ENCODE measurements around the gene SDF2.
"Not testable (repeated sequence)": the region's sequence is repeated elsewhere in the genome, so short reads cannot be mapped to it uniquely, and the experiment has no call there.

SDF2 gene

GRCh38 chr17:28624148-28624547 lies 37.6 kb downstream of the SDF2 start:
- DNase-seq: no peak

DNA sequence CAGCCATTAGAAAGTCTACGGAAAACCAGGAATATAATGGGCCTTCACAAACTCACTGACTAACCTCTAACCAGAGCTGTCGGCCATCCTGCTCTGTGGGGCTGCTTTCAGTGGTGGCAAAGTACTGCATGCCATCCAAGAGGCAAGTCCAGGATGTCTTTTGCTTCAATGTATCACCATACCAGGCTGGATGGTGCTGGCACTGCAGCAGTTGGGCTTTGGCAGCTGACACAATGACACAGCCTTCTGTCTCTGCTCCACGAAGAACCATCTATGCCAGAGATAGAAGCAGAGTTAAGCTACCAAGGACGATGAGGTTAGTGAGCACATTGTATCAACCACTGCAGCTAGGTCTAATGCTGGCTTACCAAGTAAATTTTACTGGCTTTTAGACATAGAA lies 38.0 kb downstream of the SDF2 start:
- no peak for DNase-seq

DNA sequence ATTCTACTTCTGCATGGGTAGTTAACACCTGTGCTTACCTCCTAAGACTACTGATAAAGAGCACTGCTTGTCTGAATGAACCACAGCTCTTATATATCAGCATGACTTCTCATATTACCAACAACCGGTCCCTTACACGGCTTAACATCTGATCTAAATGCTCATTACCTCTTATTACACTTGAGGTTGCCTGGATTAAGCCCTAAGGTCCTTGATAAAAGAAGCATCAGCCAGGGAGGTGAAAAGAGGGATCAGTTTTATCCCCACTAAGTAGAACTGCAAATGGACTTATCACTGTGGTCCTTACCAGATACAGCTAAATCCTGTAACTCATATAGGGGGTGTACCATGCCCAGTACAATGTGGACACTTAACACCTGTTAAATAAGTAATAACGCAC lies 39.5 kb downstream of the SDF2 start:
- DNase-seq: no peak

DNA sequence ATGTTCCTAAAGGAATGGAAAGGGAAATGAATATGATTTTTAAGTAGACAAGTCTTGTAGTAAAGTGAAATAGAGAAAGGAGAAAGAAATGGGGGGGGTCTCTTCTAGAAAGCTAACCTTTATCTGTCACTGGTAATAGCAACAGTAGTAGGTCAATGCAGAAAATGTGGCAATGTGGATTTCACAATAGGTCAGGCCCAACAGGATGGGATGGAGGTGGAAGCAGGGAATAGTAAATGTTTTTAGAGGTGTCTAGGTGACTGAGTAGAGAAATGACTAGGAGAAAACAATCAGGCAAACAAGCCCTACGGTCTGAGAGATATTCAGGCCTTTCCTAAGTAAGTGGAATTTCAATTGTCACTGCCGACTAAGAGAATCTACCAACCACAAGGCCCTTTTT lies 41.7 kb downstream of the SDF2 start:
- DNase-seq: no peak

- DNase-seq: no peak
These were observed 43.2 kb downstream of the SDF2 start for GRCh38 chr17:28618464-28618863.

- no peak for DNase-seq
These were observed 45.4 kb downstream of the SDF2 start for GRCh38 chr17:28616281-28616680.

GRCh38 chr17:28615260-28615940 lies 46.3 kb downstream of the SDF2 start:
- DNase-seq: no peak

GRCh38 chr17:28613931-28614381 lies 47.8 kb downstream of the SDF2 start, which contains the start of gene RSKR:
TSS of gene RSKR (minus strand) at chr17:28614185. CDS start at chr17:28614161, 24 bp downstream.
- DNase-seq: no peak

GRCh38 chr17:28612936-28613872 lies 48.5 kb downstream of the SDF2 start:
- DNase-seq: no peak

DNA sequence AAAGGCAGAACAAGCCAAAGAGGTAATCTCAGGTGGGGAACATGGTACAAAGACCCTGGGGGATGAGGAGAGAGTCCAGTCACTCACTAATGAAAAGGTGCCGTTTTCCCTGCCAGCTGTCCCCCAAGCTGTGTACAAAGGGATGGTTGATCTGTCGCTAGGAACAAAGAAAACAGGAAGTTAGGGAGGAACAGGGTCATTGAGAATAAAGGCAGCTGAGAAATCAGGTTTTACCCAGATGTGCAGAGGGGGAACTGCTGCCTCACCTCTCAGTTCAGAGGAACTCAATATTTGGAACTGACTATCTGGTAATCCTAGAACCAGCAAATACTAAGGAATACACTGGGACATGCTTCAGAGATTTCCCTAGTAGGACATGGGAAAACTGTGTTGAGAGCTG lies 49.2 kb downstream of the SDF2 start:
- no peak for DNase-seq

DNA sequence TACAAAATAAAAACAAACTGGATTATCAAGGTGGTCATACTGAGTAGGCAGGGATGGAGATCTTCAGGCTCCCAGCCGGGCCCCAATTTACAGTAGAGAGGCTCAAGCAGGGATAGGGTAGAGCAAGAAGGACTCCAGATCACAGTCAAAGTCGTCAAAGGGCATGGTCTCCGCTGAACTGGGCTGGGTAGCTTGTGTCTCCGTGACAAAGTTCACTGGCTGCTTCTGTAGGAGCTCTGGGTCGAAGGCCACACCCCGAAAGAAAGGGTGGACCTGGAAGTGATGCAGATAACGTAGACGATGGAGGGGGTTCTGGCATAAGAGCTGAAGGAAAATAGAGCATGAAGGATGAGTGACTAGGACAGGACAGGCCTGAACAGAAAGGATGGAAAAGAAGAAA lies 51.3 kb downstream of the SDF2 start:
- DNase-seq: no peak

- DNase-seq: not testable (repeated sequence)
These were observed 57.7 kb downstream of the SDF2 start for GRCh38 chr17:28604031-28604430.

GRCh38 chr17:28599311-28600184 lies 62.2 kb downstream of the SDF2 start:
- peak; percentile 77 for DNase-seq

DNA sequence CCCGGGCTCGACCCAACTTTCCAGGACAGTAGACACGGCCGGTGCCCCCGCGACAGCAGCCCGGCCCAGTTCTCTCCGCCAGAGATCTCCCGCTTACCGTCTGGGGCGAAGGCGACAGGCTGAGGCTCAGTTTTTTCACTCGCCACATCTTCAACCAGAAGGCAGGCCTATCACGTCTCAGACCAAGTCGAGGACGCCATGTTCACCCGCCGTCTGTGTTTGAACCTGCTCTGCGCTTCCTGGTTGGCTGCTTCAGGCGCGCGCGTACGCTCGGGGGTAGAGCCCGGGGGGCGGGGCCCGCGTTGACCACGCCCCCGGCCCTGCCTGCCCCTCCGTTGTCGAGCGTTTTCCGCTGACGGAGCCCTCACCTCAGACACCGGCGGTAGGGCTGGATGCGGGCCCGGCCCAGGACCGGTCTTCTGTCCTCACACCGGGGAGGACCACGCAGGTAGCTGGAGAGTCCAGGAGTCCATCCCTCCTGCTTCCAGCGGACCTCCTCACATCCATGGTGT lies 62.9 kb downstream of the SDF2 start, which contains the start of gene SPAG5:
Gene SPAG5, minus strand, starts transcription at position 227 of the 512 bp plus-strand sequence. Its CDS starts 79 bp downstream, at position 148.
- DNase-seq: peak; percentile 94

DNA sequence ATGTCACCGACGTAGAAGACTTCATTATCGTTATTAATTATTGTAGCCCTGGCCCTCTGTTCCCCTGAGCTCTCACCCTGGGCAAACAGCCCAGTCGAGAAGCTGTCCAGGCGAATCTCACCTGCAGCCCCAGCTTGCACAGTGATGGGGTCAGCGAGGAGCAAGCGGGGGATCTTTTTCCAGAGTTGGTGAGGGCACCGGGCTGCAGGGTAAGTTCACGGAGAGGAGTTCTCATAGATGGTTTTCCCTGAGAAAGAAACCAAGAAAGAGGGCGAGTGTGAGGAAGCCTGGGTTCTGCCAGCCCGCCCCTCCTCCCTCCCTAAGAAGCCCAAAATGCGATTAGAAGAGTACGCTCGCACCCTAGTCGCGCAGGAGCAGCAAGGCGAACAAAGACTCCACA lies 63.3 kb downstream of the SDF2 start:
- no peak for DNase-seq
